Hepatocyte (in vitro differentiated cells): Measurements from ENCODE around the gene RASGRF2. TPM values are rescaled to one million over a fixed set of nuclear protein-coding genes. Genes with fewer than 3 reads are reported as not detected.

Source experiments
- DNase-seq: peaks from one replicate; pipeline ENCODE4 v3.0.0-alpha.2; 2016; ENCODE audit warnings: low spot score
- H2AFZ ChIP-seq: fragments of 200-600 bp; sonication (generic); 2 replicates; pipeline ENCODE4 v1.6.0; 2016; ENCODE audit warnings: antibody characterized with exemption, mild to moderate bottlenecking
- H3K27ac ChIP-seq: fragments of 200-600 bp; sonication (generic); 2 replicates; pipeline ENCODE4 v1.5.1; 2016; ENCODE audit warnings: mild to moderate bottlenecking
- H3K27me3 ChIP-seq: fragments of 200-600 bp; sonication (generic); 2 replicates; pipeline ENCODE4 v1.6.1; 2016
- H3K36me3 ChIP-seq: fragments of 200-600 bp; sonication (generic); replicated peaks from 2 replicates; pipeline ENCODE4 v1.5.1; 2016; ENCODE audit warnings: low read depth; ENCODE audit not compliant: insufficient read depth
- H3K4me1 ChIP-seq: fragments of 200-600 bp; sonication (generic); 2 replicates; pipeline ENCODE4 v1.5.1; 2016; ENCODE audit warnings: mild to moderate bottlenecking, moderate library complexity; ENCODE audit not compliant: insufficient read depth
- H3K4me2 ChIP-seq: fragments of 200-600 bp; sonication (generic); 2 replicates; pipeline ENCODE4 v1.6.0; 2016
- H3K4me3 ChIP-seq: fragments of 200-600 bp; sonication (generic); 2 replicates; pipeline ENCODE4 v1.5.1; 2016; ENCODE audit warnings: mild to moderate bottlenecking
- H3K79me2 ChIP-seq: fragments of 200-600 bp; sonication (generic); 2 replicates; pipeline ENCODE4 v1.6.0; 2017; ENCODE audit warnings: mild to moderate bottlenecking
- H3K9me2 ChIP-seq: fragments of 200-600 bp; sonication (generic); replicated peaks from 2 replicates; pipeline ENCODE4 v1.6.0; 2017; ENCODE audit warnings: mild to moderate bottlenecking; ENCODE audit not compliant: insufficient read depth
- H3K9me3 ChIP-seq: fragments of 200-600 bp; sonication (generic); 2 replicates; pipeline ENCODE4 v1.5.1; 2016; ENCODE audit warnings: low read depth, mild to moderate bottlenecking
- H4K20me1 ChIP-seq: fragments of 200-600 bp; sonication (generic); 2 replicates; pipeline ENCODE4 v1.6.0; 2016; ENCODE audit warnings: mild to moderate bottlenecking; ENCODE audit not compliant: insufficient read depth, poor library complexity, severe bottlenecking
- EZH2 ChIP-seq: fragments of 200-600 bp; sonication (generic); IDR thresholded peaks from 2 replicates; pipeline ENCODE4 v1.6.1; 2016; ENCODE audit warnings: antibody characterized with exemption, mild to moderate bottlenecking, borderline replicate concordance
- EZH2phosphoT487 ChIP-seq: fragments of 200-600 bp; sonication (generic); IDR thresholded peaks from one replicate; pipeline ENCODE4 v1.6.1; 2018; ENCODE audit warnings: antibody characterized with exemption, mild to moderate bottlenecking, low read depth, moderate library complexity; ENCODE audit not compliant: unreplicated experiment, severe bottlenecking
- WGBS: methylation state at CpG from one replicate; pipeline ENCODE4 v1.1.6; 2016; ENCODE audit warnings: low lambda C conversion rate; ENCODE audit errors: missing lambda C conversion rate; 5-methylcytosine and 5-hydroxymethylcytosine counted together
- polyA plus RNA-seq: library from polyadenylated mRNA; unstranded; fragments of >200 nt; fragmentation: Nextera tagmentation; extraction: Ambion mirVana; gene quantifications from 2 replicates; pipeline ENCODE4 v1.2.1, GENCODE V29; 2016
- total RNA-seq: library from RNA; depleted of rRNA; stranded (reverse); fragments of >200 nt; gene quantifications from 2 replicates; pipeline ENCODE4 v1.2.3, GENCODE V29; 2014
- TF ChIP-seq, protein P1 (sequence below): fragments of 200-600 bp; sonication (generic); IDR thresholded peaks from 2 replicates; pipeline ENCODE4 v1.5.1; 2016; ENCODE audit warnings: antibody characterized with exemption, mild to moderate bottlenecking; ENCODE audit not compliant: poor library complexity

Gene RASGRF2
- total and polyA plus RNA-seq, 2 experiments from 2014 or later = 2.0 to 3.3 TPM

DNA sequence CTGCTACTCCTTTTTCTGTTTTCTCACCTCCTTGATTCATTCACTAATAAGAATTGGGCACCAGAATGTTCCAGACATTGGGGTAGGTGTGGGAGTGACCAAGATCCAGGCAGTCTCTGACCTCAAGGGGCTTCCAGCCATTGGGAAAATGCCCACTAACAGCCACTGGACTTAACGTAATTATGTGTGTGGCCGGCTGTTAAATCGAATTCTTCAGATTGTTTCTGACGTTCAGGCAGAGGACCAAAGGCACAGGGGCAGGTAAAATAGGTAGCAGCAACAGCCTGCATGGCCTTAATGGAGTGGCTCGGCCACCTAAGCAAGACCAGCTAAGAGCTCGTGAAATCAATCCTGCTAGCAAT is 224.6 kb downstream of the RASGRF2 start:
- no peaks in the 10 kb centered on the region for H3K9me3 ChIP-seq
- H4K20me1 ChIP-seq = no peaks in the 10 kb centered on the region
- H2AFZ ChIP-seq = no peak overlapping the region
- no peak for TF ChIP-seq EZH2
- TF ChIP-seq EZH2phosphoT487 = no peak
- TF ChIP-seq, protein P1, sequence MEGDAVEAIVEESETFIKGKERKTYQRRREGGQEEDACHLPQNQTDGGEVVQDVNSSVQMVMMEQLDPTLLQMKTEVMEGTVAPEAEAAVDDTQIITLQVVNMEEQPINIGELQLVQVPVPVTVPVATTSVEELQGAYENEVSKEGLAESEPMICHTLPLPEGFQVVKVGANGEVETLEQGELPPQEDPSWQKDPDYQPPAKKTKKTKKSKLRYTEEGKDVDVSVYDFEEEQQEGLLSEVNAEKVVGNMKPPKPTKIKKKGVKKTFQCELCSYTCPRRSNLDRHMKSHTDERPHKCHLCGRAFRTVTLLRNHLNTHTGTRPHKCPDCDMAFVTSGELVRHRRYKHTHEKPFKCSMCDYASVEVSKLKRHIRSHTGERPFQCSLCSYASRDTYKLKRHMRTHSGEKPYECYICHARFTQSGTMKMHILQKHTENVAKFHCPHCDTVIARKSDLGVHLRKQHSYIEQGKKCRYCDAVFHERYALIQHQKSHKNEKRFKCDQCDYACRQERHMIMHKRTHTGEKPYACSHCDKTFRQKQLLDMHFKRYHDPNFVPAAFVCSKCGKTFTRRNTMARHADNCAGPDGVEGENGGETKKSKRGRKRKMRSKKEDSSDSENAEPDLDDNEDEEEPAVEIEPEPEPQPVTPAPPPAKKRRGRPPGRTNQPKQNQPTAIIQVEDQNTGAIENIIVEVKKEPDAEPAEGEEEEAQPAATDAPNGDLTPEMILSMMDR = no peak
- H3K9me2 ChIP-seq = no peaks in the 10 kb centered on the region
- WGBS = 57% methylated on average over 6 of the region's 6 CpGs
- no peak for DNase-seq
- H3K4me2 ChIP-seq = no peak overlapping the region
- H3K27me3 ChIP-seq = no peaks in the 10 kb centered on the region
- no peak overlapping the region for H3K4me3 ChIP-seq
- no peaks in the 10 kb centered on the region for H3K4me1 ChIP-seq
- no peaks in the 10 kb centered on the region for H3K79me2 ChIP-seq
- no peaks in the 10 kb centered on the region for H3K36me3 ChIP-seq
- H3K27ac ChIP-seq = peak overlapping the region; percentile 28

DNA sequence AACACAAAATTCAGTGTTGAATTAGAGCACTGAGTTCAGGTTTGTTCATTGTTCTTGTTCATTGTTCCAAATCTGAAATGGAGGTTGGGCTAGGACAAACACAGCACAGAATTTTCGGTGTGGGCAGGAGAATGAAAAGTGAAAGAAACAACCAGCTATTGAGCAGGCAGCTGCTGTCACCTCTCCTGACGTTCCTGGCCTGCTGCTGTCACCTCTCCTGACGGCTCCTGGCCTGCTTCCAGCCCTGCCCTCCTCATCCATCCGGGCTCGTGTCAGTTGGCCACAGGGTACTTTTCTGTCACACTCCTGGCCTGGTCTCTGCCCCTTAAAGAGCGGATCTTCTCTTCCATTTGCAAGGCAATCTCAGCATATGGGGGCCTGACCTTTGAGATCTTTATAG is 227.7 kb downstream of the RASGRF2 start:
- H3K27me3 ChIP-seq = no peaks in the 10 kb centered on the region
- H3K4me2 ChIP-seq = no peak overlapping the region
- H3K79me2 ChIP-seq = no peaks in the 10 kb centered on the region
- H4K20me1 ChIP-seq = no peaks in the 10 kb centered on the region
- WGBS = 70% methylated on average over 6 of the region's 6 CpGs
- no peak overlapping the region for H2AFZ ChIP-seq
- no peak for DNase-seq
- no peaks in the 10 kb centered on the region for H3K4me1 ChIP-seq
- TF ChIP-seq EZH2 (no peak), EZH2phosphoT487 (no peak)
- TF ChIP-seq, protein P1 = no peak
- no peak overlapping the region for H3K4me3 ChIP-seq
- no peaks in the 10 kb centered on the region for H3K9me3 ChIP-seq
- no peaks in the 10 kb centered on the region for H3K36me3 ChIP-seq
- H3K27ac ChIP-seq = no peak overlapping the region
- H3K9me2 ChIP-seq = no peaks in the 10 kb centered on the region

DNA sequence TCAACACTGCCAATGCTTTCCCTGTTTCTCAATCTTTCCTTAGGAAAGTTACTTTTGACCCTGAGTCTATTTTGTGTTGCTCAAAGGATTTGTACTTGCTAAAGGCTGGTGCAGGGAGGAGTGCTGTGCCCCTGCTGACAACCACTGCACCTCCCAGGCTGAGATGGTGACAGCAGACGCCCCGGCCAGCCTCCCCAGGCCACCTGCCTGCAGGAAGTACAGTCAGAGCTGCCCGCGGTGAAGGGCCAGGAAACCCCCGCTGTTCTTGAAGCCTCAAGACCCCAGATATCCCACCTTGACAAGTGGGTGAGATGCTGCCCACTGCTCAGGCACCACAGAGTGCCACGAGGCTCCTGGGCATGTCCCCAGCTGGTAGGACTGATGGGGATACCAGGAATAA is 228.8 kb downstream of the RASGRF2 start:
- DNase-seq = no peak
- Histone ChIP-seq H3K4me2 (no peak overlapping the region), H3K9me3 (no peaks in the 10 kb centered on the region), H3K36me3 (no peaks in the 10 kb centered on the region), H2AFZ (no peak overlapping the region), H4K20me1 (no peaks in the 10 kb centered on the region), H3K27me3 (no peaks in the 10 kb centered on the region), H3K4me1 (no peaks in the 10 kb centered on the region), H3K79me2 (no peaks in the 10 kb centered on the region), H3K4me3 (no peak overlapping the region), H3K27ac (no peak overlapping the region), H3K9me2 (no peaks in the 10 kb centered on the region)
- TF ChIP-seq EZH2 = no peak
- TF ChIP-seq EZH2phosphoT487 = no peak
- TF ChIP-seq, protein P1 = no peak
- 84% methylated on average over 6 of the region's 6 CpGs for WGBS

DNA sequence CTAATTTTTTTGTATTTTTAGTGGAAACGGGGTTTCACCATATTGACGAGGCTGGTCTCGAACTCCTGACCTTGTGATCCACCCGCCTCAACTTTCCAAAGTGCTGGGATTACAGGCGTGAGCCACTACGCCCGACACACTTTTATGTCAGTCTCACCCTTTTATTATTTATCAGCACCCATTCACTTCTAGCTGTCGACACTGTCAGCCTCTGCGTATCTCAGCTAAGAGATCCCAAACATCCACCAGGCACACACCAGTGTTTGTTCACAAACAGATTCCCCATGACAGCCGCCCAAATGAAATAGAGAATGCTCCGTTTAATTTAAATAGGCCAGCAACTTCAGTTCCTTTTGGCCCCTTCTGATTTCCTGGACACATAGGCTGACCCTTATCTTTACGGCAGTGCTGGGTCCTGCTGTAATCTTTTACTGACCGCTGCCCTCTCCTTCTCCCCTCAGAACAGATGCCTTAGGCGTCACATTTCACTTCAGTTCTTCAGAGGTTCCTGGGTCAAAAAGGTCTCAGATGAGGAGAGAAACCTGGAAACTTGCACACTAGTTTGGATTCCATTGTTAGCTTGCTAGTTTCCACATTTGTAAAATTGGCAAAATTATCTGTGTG is 229.8 kb downstream of the RASGRF2 start:
- no peak overlapping the region for H2AFZ ChIP-seq
- H4K20me1 ChIP-seq = no peaks in the 10 kb centered on the region
- H3K27ac ChIP-seq = no peak overlapping the region
- no peaks in the 10 kb centered on the region for H3K27me3 ChIP-seq
- no peaks in the 10 kb centered on the region for H3K9me2 ChIP-seq
- no peaks in the 10 kb centered on the region for H3K9me3 ChIP-seq
- no peak overlapping the region for H3K4me2 ChIP-seq
- DNase-seq = no peak
- no peaks in the 10 kb centered on the region for H3K4me1 ChIP-seq
- H3K36me3 ChIP-seq = no peaks in the 10 kb centered on the region
- 63% methylated on average over 14 of the region's 14 CpGs for WGBS
- no peak overlapping the region for H3K4me3 ChIP-seq
- TF ChIP-seq, protein P1 = no peak
- TF ChIP-seq EZH2 (no peak), EZH2phosphoT487 (no peak)
- no peaks in the 10 kb centered on the region for H3K79me2 ChIP-seq
